AG04450 (cell line): ENCODE data around the gene HOXA13. TPM values are rescaled to one million over a fixed set of nuclear protein-coding genes. Genes with fewer than 3 reads are reported as not detected.

ENCODE experiments used
- CTCF ChIA-PET: fragments of 300-600, 350-600 bp; formaldehyde crosslinking; extraction: SDS; loops from one replicate; lab custom pipeline; 2022; ENCODE audit warnings: antibody characterized with exemption, inconsistent platforms; lab: Charles Lee
- POLR2A ChIA-PET: fragments of 350-600 bp; formaldehyde crosslinking; extraction: SDS; loops from one replicate; lab custom pipeline; 2021; ENCODE audit warnings: antibody characterized with exemption, inconsistent platforms; lab: Yijun Ruan, JAX
- DNase-seq: peaks from one replicate; pipeline ENCODE4 v3.0.0-alpha.2; 2011; ENCODE audit warnings: low read depth, low spot score
- H3K27ac ChIP-seq: one replicate; pipeline ENCODE4 v1.5.1; 2012; ENCODE audit warnings: low read depth, low read length, control low read depth
- H3K27me3 ChIP-seq: one replicate; pipeline ENCODE4 v1.6.0; 2012; ENCODE audit warnings: low read length; ENCODE audit not compliant: control insufficient read depth, insufficient read depth
- H3K4me3 ChIP-seq: 2 replicates; pipeline ENCODE4 v1.5.1; 2011; ENCODE audit warnings: mild to moderate bottlenecking, low read depth, low read length, control low read depth
- H3K9me3 ChIP-seq: 2 replicates; pipeline ENCODE4 v1.5.1; 2012; ENCODE audit warnings: low read length; ENCODE audit not compliant: control insufficient read depth, insufficient read depth
- polyA plus RNA-seq: library from polyadenylated mRNA; depleted of rRNA; stranded (reverse); fragments of >200 nt; gene quantifications from 2 replicates; pipeline ENCODE4 v1.2.3, GENCODE V29; 2011
- TF ChIP-seq, protein P1 (sequence below): IDR thresholded peaks from 2 replicates; pipeline ENCODE4 v1.5.1; 2011; ENCODE audit warnings: low read depth, low read length, control low read depth, inconsistent platforms

HOXA13 gene
- polyA plus RNA-seq, 1 experiment, result not detected

DNA sequence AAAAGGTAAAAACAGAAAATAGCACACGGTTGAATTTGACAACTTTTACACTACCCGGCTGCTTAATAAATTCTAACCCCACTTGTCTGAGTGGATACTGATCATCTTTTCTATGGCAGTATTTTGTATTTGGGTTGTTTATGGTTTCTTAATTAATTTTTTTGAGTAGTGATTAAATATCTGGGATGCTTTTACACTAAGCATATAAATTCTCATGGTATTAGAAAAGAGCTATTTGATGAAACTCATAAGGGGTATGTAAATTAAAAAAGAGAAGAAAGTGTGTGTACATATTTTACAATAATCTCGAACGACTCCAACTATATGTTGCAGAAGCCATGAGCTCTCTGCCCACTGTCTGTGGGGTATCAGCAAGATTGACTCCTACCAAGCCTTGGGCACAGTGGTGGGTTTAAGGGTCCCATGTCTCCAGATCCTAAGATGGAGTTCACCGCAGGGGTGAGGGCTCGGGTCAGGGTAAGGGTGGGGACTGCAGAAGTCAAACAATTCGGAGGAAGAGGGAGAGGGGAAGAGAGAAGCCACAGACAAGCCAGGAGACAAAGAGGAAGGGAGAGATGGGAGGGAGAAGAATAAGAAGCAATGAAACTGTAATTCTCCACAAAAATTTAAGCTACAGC is 7.6 kb upstream of the HOXA13 start:
- Histone ChIP-seq H3K27ac (no peak overlapping the region), H3K4me3 (no peak overlapping the region), H3K27me3 (peaks cover 98% of the 10 kb centered on the region), H3K9me3 (peaks cover 6% of the 10 kb centered on the region; the same call in 1 of the 2 replicates)
- DNase-seq, result no peak
- TF ChIP-seq, protein P1, sequence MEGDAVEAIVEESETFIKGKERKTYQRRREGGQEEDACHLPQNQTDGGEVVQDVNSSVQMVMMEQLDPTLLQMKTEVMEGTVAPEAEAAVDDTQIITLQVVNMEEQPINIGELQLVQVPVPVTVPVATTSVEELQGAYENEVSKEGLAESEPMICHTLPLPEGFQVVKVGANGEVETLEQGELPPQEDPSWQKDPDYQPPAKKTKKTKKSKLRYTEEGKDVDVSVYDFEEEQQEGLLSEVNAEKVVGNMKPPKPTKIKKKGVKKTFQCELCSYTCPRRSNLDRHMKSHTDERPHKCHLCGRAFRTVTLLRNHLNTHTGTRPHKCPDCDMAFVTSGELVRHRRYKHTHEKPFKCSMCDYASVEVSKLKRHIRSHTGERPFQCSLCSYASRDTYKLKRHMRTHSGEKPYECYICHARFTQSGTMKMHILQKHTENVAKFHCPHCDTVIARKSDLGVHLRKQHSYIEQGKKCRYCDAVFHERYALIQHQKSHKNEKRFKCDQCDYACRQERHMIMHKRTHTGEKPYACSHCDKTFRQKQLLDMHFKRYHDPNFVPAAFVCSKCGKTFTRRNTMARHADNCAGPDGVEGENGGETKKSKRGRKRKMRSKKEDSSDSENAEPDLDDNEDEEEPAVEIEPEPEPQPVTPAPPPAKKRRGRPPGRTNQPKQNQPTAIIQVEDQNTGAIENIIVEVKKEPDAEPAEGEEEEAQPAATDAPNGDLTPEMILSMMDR, result no peak
- POLR2A ChIA-PET, result interaction anchor here (0.9 kb wide), 1 partner anchor 11 kb away, joined by 4 read pairs; no protein-coding TSS in a partner anchor
- CTCF ChIA-PET, result interaction anchor here (0.9 to 1.4 kb wide), 6 partner anchors 11 to 1715 kb away, joined by 3 to 8 read pairs (median 4); no protein-coding TSS in a partner anchor

DNA sequence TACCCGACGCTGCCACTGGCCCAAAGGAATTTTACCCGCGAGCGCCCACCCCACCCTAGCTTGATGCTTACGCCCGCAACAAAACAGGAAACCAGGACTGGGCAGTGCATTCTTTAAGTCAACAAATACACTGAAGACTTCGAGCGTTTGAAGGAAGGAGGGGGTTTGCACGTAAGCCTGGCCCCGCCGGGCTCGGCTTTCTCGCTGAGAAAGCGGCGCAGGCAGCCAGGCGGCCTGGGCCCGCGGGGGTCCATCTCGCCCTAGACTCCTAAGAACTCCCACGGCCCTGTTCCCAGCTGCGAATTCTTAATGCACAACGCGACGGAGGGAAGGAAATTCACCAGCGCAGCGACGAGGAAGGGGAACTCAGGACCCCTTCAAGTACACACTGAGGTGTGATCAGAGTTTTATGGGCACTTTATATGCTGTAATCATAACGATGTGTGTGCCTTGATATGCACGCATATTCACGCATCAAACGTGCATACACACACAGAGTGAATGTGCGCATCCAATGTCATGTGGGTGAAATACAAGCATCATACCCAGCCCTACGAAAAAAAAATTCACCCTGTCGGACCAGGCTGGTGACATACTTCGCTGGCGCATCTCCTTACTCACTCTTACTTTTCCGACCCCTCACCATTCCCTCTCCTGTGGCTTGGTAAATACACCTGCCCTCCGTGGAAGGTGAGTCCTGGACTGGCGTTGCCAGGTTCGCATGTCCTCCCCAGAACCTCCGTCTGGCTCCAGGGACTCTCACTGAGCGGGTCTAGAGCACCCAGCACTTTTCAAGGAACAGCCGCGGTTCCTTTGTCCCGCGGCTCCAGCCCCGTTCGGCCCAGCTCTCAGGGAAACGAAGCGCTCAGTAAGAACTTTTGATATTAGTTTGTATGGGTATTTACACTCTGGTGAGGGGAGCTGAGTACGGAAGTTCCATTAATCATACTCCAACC is 5.7 kb upstream of the HOXA13 start:
- ChIA-PET CTCF (interaction anchor here (2.1 kb wide), 1 partner anchor 9 kb away, joined by 11 read pairs; no protein-coding TSS in a partner anchor), POLR2A (no interaction called here)
- Histone ChIP-seq H3K4me3 (no peak overlapping the region), H3K27me3 (peaks cover 99% of the 10 kb centered on the region), H3K9me3 (peaks cover 9% of the 10 kb centered on the region; the same call in 1 of the 2 replicates), H3K27ac (no peak overlapping the region)
- DNase-seq, result no peak
- TF ChIP-seq, protein P1, result no peak

DNA sequence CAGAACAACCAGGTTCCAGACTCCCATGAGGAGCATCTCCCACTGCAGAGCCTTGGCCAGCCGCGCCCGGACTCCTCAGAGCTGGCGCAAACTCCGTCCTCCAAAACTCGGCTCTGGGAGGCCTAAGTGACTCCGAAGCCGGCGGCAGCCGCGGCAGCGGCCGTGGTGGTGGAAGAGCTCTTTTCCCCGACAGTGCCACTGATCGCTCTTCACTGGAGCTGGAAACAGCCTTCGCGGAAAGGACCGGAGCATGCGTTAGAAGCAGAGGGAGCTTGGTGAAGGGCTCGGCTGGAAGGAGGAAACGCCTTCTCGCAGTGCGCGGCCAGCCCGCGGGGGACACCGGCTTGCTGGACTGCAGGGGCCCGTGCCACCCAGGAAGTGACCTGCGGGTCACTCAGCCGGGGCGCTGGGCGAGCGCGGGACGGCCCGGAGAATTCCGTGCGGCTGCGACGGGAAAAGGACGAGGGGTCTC is 5.0 kb upstream of the HOXA13 start:
- no peak for DNase-seq
- Histone ChIP-seq H3K27me3 (peaks cover 97% of the 10 kb centered on the region), H3K9me3 (peaks cover 9% of the 10 kb centered on the region; the same call in 1 of the 2 replicates), H3K4me3 (no peak overlapping the region), H3K27ac (no peak overlapping the region)
- ChIA-PET CTCF (interaction anchor here (0.6 to 2.1 kb wide), 2 partner anchors 9 to 24 kb away, joined by 3 to 11 read pairs; no protein-coding TSS in a partner anchor), POLR2A (no interaction called here)
- TF ChIP-seq, protein P1, result no peak

DNA sequence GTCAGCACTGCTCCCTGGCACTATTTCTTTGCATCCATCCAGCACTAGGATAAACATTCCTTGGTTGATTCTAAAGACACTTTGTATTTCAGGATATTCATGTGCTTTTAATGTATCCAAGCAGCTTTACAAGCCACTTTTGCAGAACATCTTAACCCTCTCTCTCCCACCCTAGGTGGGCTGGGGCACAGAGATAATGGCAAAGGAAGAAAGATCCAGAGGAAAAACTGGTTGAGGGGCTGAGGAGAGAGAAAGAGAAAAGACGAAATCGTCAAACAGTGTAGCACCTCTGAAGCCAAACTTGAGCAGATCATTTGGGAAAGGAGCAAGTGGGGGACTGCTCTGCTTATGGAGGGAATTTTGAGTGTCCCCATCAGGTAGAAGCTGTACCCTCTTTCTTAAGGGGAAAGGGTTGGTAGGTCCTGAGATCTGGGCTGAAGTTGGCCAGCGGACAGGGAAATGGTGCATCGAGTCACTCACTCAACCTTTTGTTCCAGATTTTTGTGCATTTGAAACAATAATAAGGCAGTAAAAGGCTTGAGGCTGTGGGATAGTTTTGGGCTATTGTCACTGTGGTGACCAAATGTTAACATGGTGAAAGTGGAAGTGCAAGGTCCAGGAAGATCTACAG is 4.2 kb upstream of the HOXA13 start:
- no peak for DNase-seq
- TF ChIP-seq, protein P1, result no peak
- ChIA-PET POLR2A (no interaction called here), CTCF (interaction anchor here (0.6 kb wide), 1 partner anchor 25 kb away, joined by 3 read pairs; no protein-coding TSS in a partner anchor)
- Histone ChIP-seq H3K9me3 (peaks cover 11% of the 10 kb centered on the region; the same call in 1 of the 2 replicates), H3K4me3 (no peak overlapping the region), H3K27me3 (peaks cover 93% of the 10 kb centered on the region), H3K27ac (no peak overlapping the region)
